ENCODE results near the gene HERC5. TPM values are rescaled to one million over a fixed set of nuclear protein-coding genes. Genes with fewer than 3 reads are reported as not detected.

The HERC5 gene
- total RNA-seq, 1 donor from 2014 or later: 23.0 TPM

- Histone ChIP-seq H3K4me1 (ENCODE audit: insufficient read depth, low read length) (no peaks in the 10 kb centered on the region), H3K27ac (ENCODE audit: low read depth, low read length) (no peak overlapping the region), H3K36me3 (ENCODE audit: insufficient read depth, low read length) (no peaks in the 10 kb centered on the region), H2AFZ (ENCODE audit: low read depth, low read length) (no peak overlapping the region), H3K9ac (ENCODE audit: low read length) (no peak overlapping the region), H3K9me3 (ENCODE audit: insufficient read depth, low read depth, low read length) (no peaks in the 10 kb centered on the region), H3K27me3 (ENCODE audit: insufficient read depth, low read length) (no peaks in the 10 kb centered on the region), H4K20me1 (ENCODE audit: insufficient read depth, low read length) (no peaks in the 10 kb centered on the region), H3K79me2 (ENCODE audit: insufficient read depth, low read length) (no peaks in the 10 kb centered on the region), H3K4me2 (ENCODE audit: low read length) (no peak overlapping the region), H3K4me3 (ENCODE audit: insufficient read depth, low read depth, low read length) (no peak overlapping the region)
- TF ChIP-seq EZH2 (IDR thresholded peaks at IDR 0.05; ENCODE audit: insufficient read depth, low read length) (no peak), CTCF (IDR thresholded peaks at IDR 0.05; ENCODE audit: insufficient read depth, low read depth, low read length) (no peak)
- no peak overlapping the region for H3K27ac Mint-ChIP-seq (ENCODE audit: unreplicated experiment)
- H3K4me3 Mint-ChIP-seq (ENCODE audit: unreplicated experiment): no peak overlapping the region
- DNase-seq (ENCODE audit: low read depth) (no peak), FAIRE-seq (no peak)
- H3K27me3 Mint-ChIP-seq (ENCODE audit: low read depth, unreplicated experiment): no peaks in the 10 kb centered on the region
- peaks cover 3% of the 10 kb centered on the region for H3K9me3 Mint-ChIP-seq (ENCODE audit: unreplicated experiment)
- H3K36me3 Mint-ChIP-seq (ENCODE audit: low read depth, unreplicated experiment): peaks cover 38% of the 10 kb centered on the region
- no peaks in the 10 kb centered on the region for H3K4me1 Mint-ChIP-seq (ENCODE audit: low read depth, unreplicated experiment)
These were observed 45.3 kb upstream of the HERC5 start for GRCh38 chr4:88411491-88412096.

- H3K4me1 ChIP-seq (ENCODE audit: insufficient read depth, low read length): no peaks in the 10 kb centered on the region
- H3K9me3 Mint-ChIP-seq (ENCODE audit: unreplicated experiment): peaks cover 3% of the 10 kb centered on the region
- FAIRE-seq: no peak
- H3K4me1 Mint-ChIP-seq (ENCODE audit: low read depth, unreplicated experiment): no peaks in the 10 kb centered on the region
- H3K4me3 Mint-ChIP-seq (ENCODE audit: unreplicated experiment): no peak overlapping the region
- H3K9me3 ChIP-seq (ENCODE audit: insufficient read depth, low read depth, low read length): no peaks in the 10 kb centered on the region
- H3K4me3 ChIP-seq (ENCODE audit: insufficient read depth, low read depth, low read length): no peak overlapping the region
- H3K27ac Mint-ChIP-seq (ENCODE audit: unreplicated experiment): no peak overlapping the region
- no peak overlapping the region for H3K9ac ChIP-seq (ENCODE audit: low read length)
- no peaks in the 10 kb centered on the region for H3K27me3 ChIP-seq (ENCODE audit: insufficient read depth, low read length)
- H3K4me2 ChIP-seq (ENCODE audit: low read length): no peak overlapping the region
- no peak overlapping the region for H2AFZ ChIP-seq (ENCODE audit: low read depth, low read length)
- TF ChIP-seq EZH2 (IDR thresholded peaks at IDR 0.05; ENCODE audit: insufficient read depth, low read length): no peak
- no peaks in the 10 kb centered on the region for H3K27me3 Mint-ChIP-seq (ENCODE audit: low read depth, unreplicated experiment)
- no peaks in the 10 kb centered on the region for H4K20me1 ChIP-seq (ENCODE audit: insufficient read depth, low read length)
- H3K27ac ChIP-seq (ENCODE audit: low read depth, low read length): no peak overlapping the region
- no peaks in the 10 kb centered on the region for H3K79me2 ChIP-seq (ENCODE audit: insufficient read depth, low read length)
- no peaks in the 10 kb centered on the region for H3K36me3 ChIP-seq (ENCODE audit: insufficient read depth, low read length)
- DNase-seq (ENCODE audit: low read depth): no peak
- H3K36me3 Mint-ChIP-seq (ENCODE audit: low read depth, unreplicated experiment): peaks cover 27% of the 10 kb centered on the region
These were observed 43.1 kb upstream of the HERC5 start for GRCh38 chr4:88413801-88414200.

GRCh38 chr4:88414755-88415154, 42.2 kb upstream of the HERC5 start:
- Mint-ChIP-seq H3K27me3 (ENCODE audit: low read depth, unreplicated experiment) (no peaks in the 10 kb centered on the region), H3K36me3 (ENCODE audit: low read depth, unreplicated experiment) (peaks cover 23% of the 10 kb centered on the region), H3K9me3 (ENCODE audit: unreplicated experiment) (peaks cover 3% of the 10 kb centered on the region), H3K27ac (ENCODE audit: unreplicated experiment) (no peak overlapping the region), H3K4me3 (ENCODE audit: unreplicated experiment) (no peak overlapping the region), H3K4me1 (ENCODE audit: low read depth, unreplicated experiment) (no peaks in the 10 kb centered on the region)
- Histone ChIP-seq H3K27ac (ENCODE audit: low read depth, low read length) (no peak overlapping the region), H3K9me3 (ENCODE audit: insufficient read depth, low read depth, low read length) (no peaks in the 10 kb centered on the region), H3K4me1 (ENCODE audit: insufficient read depth, low read length) (no peaks in the 10 kb centered on the region), H3K4me2 (ENCODE audit: low read length) (no peak overlapping the region), H3K27me3 (ENCODE audit: insufficient read depth, low read length) (no peaks in the 10 kb centered on the region), H2AFZ (ENCODE audit: low read depth, low read length) (no peak overlapping the region), H3K4me3 (ENCODE audit: insufficient read depth, low read depth, low read length) (no peak overlapping the region), H3K79me2 (ENCODE audit: insufficient read depth, low read length) (no peaks in the 10 kb centered on the region), H4K20me1 (ENCODE audit: insufficient read depth, low read length) (no peaks in the 10 kb centered on the region), H3K36me3 (ENCODE audit: insufficient read depth, low read length) (no peaks in the 10 kb centered on the region), H3K9ac (ENCODE audit: low read length) (no peak overlapping the region)
- no peak for TF ChIP-seq CTCF (IDR thresholded peaks at IDR 0.05; ENCODE audit: insufficient read depth, low read depth, low read length)
- TF ChIP-seq EZH2 (IDR thresholded peaks at IDR 0.05; ENCODE audit: insufficient read depth, low read length): no peak
- no peak for FAIRE-seq
- no peak for DNase-seq (ENCODE audit: low read depth)
